Caki2 (cell line): ENCODE data around the gene BPIFA1. TPM values are rescaled to one million over a fixed set of nuclear protein-coding genes. Genes with fewer than 3 reads are reported as not detected.
A peak's percentile ranks its signal among the peaks of the same experiment; 100 is the strongest.

Experiments
- DNase-seq: peaks from one replicate; pipeline ENCODE4 v3.0.0-alpha.2; 2015; ENCODE audit warnings: low read depth
- in situ Hi-C: cut with HindIII; loops from 2 replicates; pipeline ENCODE4 v1.10.0; 2016; ENCODE audit warnings: low sequenced_read_pairs, low pct_unique_long_range_greater_than_20kb, mixed read lengths
- total RNA-seq: library from RNA; depleted of rRNA; stranded (reverse); fragments of >200 nt; shearing (Covaris generic); gene quantifications from 2 replicates; pipeline ENCODE4 v1.2.3, GENCODE V29; 2014; ENCODE audit warnings: low replicate concordance; rRNA removed

BPIFA1 gene
- total RNA-seq, 1 experiment from 2014 or later, result not detected

DNA sequence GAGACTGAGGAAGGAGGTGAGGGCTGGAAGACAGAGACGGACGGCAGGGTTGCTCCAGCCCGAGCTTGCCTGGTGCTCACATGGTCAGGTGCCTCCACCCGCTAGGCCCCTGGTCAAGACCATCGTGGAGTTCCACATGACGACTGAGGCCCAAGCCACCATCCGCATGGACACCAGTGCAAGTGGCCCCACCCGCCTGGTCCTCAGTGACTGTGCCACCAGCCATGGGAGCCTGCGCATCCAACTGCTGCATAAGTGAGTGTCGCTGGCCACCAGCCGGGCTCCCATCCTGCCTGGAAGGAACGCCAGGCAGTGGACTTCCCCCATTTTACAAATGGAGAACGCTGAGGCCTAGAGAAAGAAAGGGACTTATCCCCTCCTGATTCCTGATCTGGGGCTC, 55.1 kb downstream of the BPIFA1 start:
- in situ Hi-C loops, result no loop called here

DNA sequence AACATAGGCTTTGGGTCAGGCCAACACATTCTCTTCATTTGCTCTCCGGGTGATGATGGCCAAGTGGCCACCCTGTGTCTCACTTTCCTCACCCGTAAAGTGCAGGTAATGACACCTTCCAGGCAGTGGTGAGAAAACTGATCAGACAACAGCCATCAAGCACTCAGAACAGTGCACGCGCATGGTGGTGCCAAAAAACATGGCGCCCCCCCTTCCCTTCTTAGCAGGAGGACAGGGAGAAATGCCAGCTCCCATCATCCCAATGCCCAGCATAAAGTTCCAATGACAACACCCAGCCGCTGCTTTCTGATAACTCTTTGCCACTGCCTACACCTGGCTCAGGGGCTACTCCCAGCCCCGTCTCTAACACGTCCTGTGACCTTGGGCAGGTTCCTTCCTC, 55.6 kb downstream of the BPIFA1 start:
- in situ Hi-C loops, result no loop called here
- DNase-seq, result no peak

More for the DNA sequence above, 55.1 kb downstream of the BPIFA1 start:
- no peak for DNase-seq

DNA sequence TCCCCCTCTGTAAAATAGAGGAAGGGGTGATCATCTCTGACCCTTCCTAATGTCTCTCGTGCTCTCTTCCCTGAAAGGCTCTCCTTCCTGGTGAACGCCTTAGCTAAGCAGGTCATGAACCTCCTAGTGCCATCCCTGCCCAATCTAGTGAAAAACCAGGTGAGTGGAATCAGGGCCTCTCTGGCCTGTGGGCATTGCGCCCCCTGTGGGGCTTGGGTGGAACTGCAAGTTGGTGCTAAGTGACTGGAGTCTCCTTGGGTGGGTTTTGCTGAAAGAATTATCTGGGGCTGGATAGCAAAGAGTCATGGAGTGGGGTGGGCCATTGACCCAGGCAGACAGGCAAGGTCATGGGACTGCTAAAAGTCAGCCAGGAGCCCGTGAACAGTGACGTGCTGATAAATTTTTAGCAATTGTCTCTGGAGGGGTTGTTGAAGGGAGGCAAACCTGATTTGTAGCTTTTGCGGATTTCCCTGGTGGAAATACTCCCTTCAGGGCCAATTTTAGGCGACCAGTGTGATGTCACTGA, 56.1 kb downstream of the BPIFA1 start:
- peak; percentile 33 for DNase-seq
- in situ Hi-C loops, result no loop called here

Other genes starting within 250 kb of the BPIFA1 start
- gene SUN5, start 231.6 kb upstream of the BPIFA1 start, total RNA-seq, result not detected in 2 replicates
- not detected in 2 replicates for gene BPIFB2, start 228.3 kb upstream of the BPIFA1 start, total RNA-seq
- not detected in 2 replicates for gene BPIFB6, start 204.3 kb upstream of the BPIFA1 start, total RNA-seq
- not detected in 2 replicates for gene BPIFB3, start 182.1 kb upstream of the BPIFA1 start, total RNA-seq
- gene BPIFB4, start 156.4 kb upstream of the BPIFA1 start, total RNA-seq, result not detected in 2 replicates
- gene BPIFA2, start 67.8 kb upstream of the BPIFA1 start, total RNA-seq, result not detected in 2 replicates
- gene BPIFA3, start 18.6 kb upstream of the BPIFA1 start, total RNA-seq, result not detected in 2 replicates
- gene BPIFB1, start 47.2 kb downstream of the BPIFA1 start, total RNA-seq, result not detected in 2 replicates
- gene CDK5RAP1, start 165.5 kb downstream of the BPIFA1 start, total RNA-seq, result 31.0 and 32.3 TPM in 2 replicates
- 49.5 and 52.1 TPM in 2 replicates for gene SNTA1, start 207.8 kb downstream of the BPIFA1 start, total RNA-seq